H1 (cell line): Measurements from ENCODE around the gene PTPN12. TPM values are rescaled to one million over a fixed set of nuclear protein-coding genes. Genes with fewer than 3 reads are reported as not detected.

Source experiments
- ATF3 ChIP-seq: IDR thresholded peaks from 2 replicates; pipeline ENCODE4 v1.6.1; 2011; ENCODE audit warnings: low read depth, mild to moderate bottlenecking, low read length; ENCODE audit not compliant: insufficient read depth
- CHD7 ChIP-seq: fragments of 300-600 bp; sonication (generic); IDR thresholded peaks from 2 replicates; pipeline ENCODE4 v1.7.1; 2012; ENCODE audit warnings: low read length, moderate library complexity, mild to moderate bottlenecking, inconsistent platforms; ENCODE audit not compliant: insufficient replicate concordance
- SAP30 ChIP-seq: fragments of 300-600 bp; sonication (generic); IDR thresholded peaks from 2 replicates; pipeline ENCODE4 v1.7.1; 2012; ENCODE audit warnings: low read length, moderate library complexity, mild to moderate bottlenecking, inconsistent platforms; ENCODE audit not compliant: insufficient read depth, insufficient replicate concordance
- TBP ChIP-seq: IDR thresholded peaks from 2 replicates; pipeline ENCODE4 v1.6.1; 2011; ENCODE audit warnings: low read depth, low read length, improper control_type of control experiment
- polyA plus RNA-seq, 7 experiments: library from polyadenylated mRNA; depleted of rRNA in 3 of 7; stranded (reverse) in 5 of 7; unstranded in 2 of 7; fragments of >200 nt in 5 of 7; fragments of 200-250 nt in 2 of 7; gene quantifications; 1 replicate in 5 of 7; 2 replicates in 1 of 7; 4 replicates in 1 of 7; pipeline versions ENCODE4 v1.2.1 to v1.2.3, GENCODE V29; 2011 to 2013; ENCODE audit warnings: missing spikeins in 2 of 7, mixed read lengths in 2 of 7
- total RNA-seq: library from RNA; stranded (reverse); fragmentation: NEBNext Ultra II Directional; extraction: Animal tissue kit (Norgen Biotek cat#: 25700); gene quantifications from 2 replicates; pipeline ENCODE4 v1.2.1, GENCODE V29; 2021

Gene PTPN12
- total and polyA plus RNA-seq, 2 of the 8 experiments (the other 6 are each of a cell fraction or from before 2014, with no cell fraction given) = 39.7 to 132 TPM

GRCh38 chr7:77558284-77558967, 21.3 kb downstream of the PTPN12 start (continued):
- TF ChIP-seq CHD7 (no peak), ATF3 (no peak), SAP30 (no peak), TBP (no peak)
